DMS114 treated with DMSO at 0.1 percent for 48 hours (cell line): ENCODE measurements around the gene MSH3.
"Not testable (repeated sequence)": the region's sequence is repeated elsewhere in the genome, so short reads cannot be mapped to it uniquely, and the experiment has no call there.

Experiments used
- DNase-seq: peaks from one replicate; lab custom pipeline; 2025; ENCODE audit not compliant: unreplicated experiment; lab: John Stamatoyannopoulos, UW

Gene MSH3

GRCh38 chr5:80841026-80841797 lies 186.8 kb downstream of the MSH3 start:
- not testable (repeated sequence) for DNase-seq

- not testable (repeated sequence) for DNase-seq
Observed at GRCh38 chr5:80846422-80846821, 192.0 kb downstream of the MSH3 start.

GRCh38 chr5:80850168-80850567 lies 195.7 kb downstream of the MSH3 start:
- not testable (repeated sequence) for DNase-seq

- DNase-seq, result no peak
Observed at GRCh38 chr5:80852331-80853245, 198.1 kb downstream of the MSH3 start.

- DNase-seq, result no peak
Observed at GRCh38 chr5:80853413-80853812, 199.0 kb downstream of the MSH3 start.

GRCh38 chr5:80854583-80854982 lies 200.1 kb downstream of the MSH3 start:
- DNase-seq, result no peak

GRCh38 chr5:80860924-80861613 lies 206.6 kb downstream of the MSH3 start:
- DNase-seq, result no peak

GRCh38 chr5:80863708-80864107 lies 209.3 kb downstream of the MSH3 start:
- no peak for DNase-seq

GRCh38 chr5:80864109-80864508 lies 209.7 kb downstream of the MSH3 start:
- DNase-seq, result no peak

GRCh38 chr5:80864706-80865435 lies 210.4 kb downstream of the MSH3 start:
- DNase-seq, result no peak

GRCh38 chr5:80865551-80865950 lies 211.1 kb downstream of the MSH3 start:
- no peak for DNase-seq

- DNase-seq, result no peak
Observed at GRCh38 chr5:80866371-80866770, 211.9 kb downstream of the MSH3 start.

- no peak for DNase-seq
Observed at GRCh38 chr5:80867233-80867632, 212.8 kb downstream of the MSH3 start.

GRCh38 chr5:80870442-80870841 lies 216.0 kb downstream of the MSH3 start:
- DNase-seq, result no peak

- no peak for DNase-seq
Observed at GRCh38 chr5:80871541-80871961, 217.1 kb downstream of the MSH3 start.

- DNase-seq, result no peak
Observed at GRCh38 chr5:80874162-80874561, 219.7 kb downstream of the MSH3 start.

GRCh38 chr5:80877592-80877991 lies 223.1 kb downstream of the MSH3 start:
- DNase-seq, result no peak

- no peak for DNase-seq
Observed at GRCh38 chr5:80881726-80882125, 227.3 kb downstream of the MSH3 start.

GRCh38 chr5:80883390-80883789 lies 228.9 kb downstream of the MSH3 start:
- DNase-seq, result not testable (repeated sequence)

- DNase-seq, result no peak
Observed at GRCh38 chr5:80884086-80884813, 229.8 kb downstream of the MSH3 start.
